ENCODE measurements around the gene HK1. TPM values are rescaled to one million over a fixed set of nuclear protein-coding genes. Genes with fewer than 3 reads are reported as not detected.

The HK1 gene
- total RNA-seq, 1 experiment from 2014 or later, result 219 TPM

DNA sequence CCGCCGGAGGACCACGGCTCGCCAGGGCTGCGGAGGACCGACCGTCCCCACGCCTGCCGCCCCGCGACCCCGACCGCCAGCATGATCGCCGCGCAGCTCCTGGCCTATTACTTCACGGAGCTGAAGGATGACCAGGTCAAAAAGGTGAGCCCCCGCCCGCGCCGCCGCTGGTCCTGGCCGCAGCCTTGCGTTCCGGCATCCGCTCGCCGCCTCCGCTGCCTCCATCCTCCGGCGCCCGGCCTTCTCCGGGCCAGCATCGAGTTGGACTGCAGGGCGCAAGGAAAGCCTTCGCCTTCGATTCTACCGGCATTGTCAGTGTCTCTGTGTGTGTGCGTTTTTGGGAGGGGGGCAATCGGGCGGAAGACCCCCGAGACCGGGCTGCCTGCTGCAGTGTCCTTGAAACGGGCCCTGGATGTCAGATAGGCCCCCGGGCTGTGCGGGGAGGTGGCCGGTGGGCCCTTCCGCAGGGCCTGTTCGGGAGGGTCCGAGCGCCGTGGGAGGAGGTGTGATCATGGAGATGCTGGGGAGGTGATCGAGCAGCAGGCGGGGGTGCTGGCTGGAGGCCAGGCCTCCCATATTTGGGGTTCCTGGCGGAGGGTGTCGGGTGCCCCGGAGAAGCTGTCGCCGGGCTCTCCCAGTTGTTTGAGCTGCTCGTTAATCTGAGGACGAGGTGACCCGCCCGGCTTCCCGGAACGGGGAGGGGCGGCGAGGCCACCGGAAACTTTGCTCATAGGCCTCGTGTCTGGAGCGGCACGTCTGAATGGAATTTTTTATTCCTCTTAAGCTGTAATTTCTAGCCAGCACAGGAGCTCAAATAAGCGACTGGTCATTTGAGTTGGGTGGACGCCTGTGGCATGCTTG is 40.8 kb downstream of the HK1 start (continued):
- TF ChIP-seq USF1 (CRISPR knock-in tag; IDR thresholded peaks at IDR 0.05) (no peak), CTCF (IDR thresholded peaks at IDR 0.05) (no peak)

- peaks cover 75% of the 10 kb centered on the region for H3K4me1 Mint-ChIP-seq
- H3K36me3 Mint-ChIP-seq, result peaks cover 7% of the 10 kb centered on the region; the same call in 1 of the 2 replicates
- peak overlapping the region; percentile 41; the same call in 1 of the 2 replicates for H3K27ac Mint-ChIP-seq
- no peaks in the 10 kb centered on the region for H3K9me3 Mint-ChIP-seq
- no peak for DNase-seq (ENCODE audit: low spot score)
- ChIA-PET CTCF (interaction anchor here (1.0 to 2.2 kb wide), 2 partner anchors 13 to 17 kb away, joined by 3 to 7 read pairs; no protein-coding TSS in a partner anchor), POLR2A (interaction anchor here (1.3 to 1.7 kb wide), 2 partner anchors 8 to 18 kb away, joined by 4 to 7 read pairs; no protein-coding TSS in a partner anchor)
- H3K4me3 Mint-ChIP-seq, result peak overlapping the region; percentile 95
- H3K27me3 Mint-ChIP-seq (ENCODE audit: low read depth), result no peaks in the 10 kb centered on the region
- no peak for ATAC-seq
- TF ChIP-seq USF2 (CRISPR knock-in tag; IDR thresholded peaks at IDR 0.05) (no peak), ARID4B (CRISPR knock-in tag; IDR thresholded peaks at IDR 0.05; ENCODE audit: borderline replicate concordance) (no peak), RORB (CRISPR knock-in tag; IDR thresholded peaks at IDR 0.05) (no peak), ETV6 (CRISPR knock-in tag; IDR thresholded peaks at IDR 0.05) (no peak), ATF3 (CRISPR knock-in tag; conservative IDR thresholded peaks at IDR 0.05) (no peak), PRDM15 (CRISPR knock-in tag; IDR thresholded peaks at IDR 0.05) (no peak), ESRRA (CRISPR knock-in tag; IDR thresholded peaks at IDR 0.05; ENCODE audit: borderline replicate concordance) (no peak)
- TF ChIP-seq, protein P1, sequence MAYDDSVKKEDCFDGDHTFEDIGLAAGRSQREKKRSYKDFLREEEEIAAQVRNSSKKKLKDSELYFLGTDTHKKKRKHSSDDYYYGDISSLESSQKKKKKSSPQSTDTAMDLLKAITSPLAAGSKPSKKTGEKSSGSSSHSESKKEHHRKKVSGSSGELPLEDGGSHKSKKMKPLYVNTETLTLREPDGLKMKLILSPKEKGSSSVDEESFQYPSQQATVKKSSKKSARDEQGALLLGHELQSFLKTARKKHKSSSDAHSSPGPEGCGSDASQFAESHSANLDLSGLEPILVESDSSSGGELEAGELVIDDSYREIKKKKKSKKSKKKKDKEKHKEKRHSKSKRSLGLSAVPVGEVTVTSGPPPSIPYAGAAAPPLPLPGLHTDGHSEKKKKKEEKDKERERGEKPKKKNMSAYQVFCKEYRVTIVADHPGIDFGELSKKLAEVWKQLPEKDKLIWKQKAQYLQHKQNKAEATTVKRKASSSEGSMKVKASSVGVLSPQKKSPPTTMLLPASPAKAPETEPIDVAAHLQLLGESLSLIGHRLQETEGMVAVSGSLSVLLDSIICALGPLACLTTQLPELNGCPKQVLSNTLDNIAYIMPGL (CRISPR knock-in tag; IDR thresholded peaks at IDR 0.05), result no peak
- TF ChIP-seq, protein P2, sequence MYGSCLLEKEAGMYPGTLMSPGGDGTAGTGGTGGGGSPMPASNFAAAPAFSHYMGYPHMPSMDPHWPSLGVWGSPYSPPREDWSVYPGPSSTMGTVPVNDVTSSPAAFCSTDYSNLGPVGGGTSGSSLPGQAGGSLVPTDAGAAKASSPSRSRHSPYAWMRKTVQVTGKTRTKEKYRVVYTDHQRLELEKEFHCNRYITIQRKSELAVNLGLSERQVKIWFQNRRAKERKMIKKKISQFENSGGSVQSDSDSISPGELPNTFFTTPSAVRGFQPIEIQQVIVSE (CRISPR knock-in tag; IDR thresholded peaks at IDR 0.05; ENCODE audit: borderline replicate concordance), result no peak
- TF ChIP-seq, protein P3, sequence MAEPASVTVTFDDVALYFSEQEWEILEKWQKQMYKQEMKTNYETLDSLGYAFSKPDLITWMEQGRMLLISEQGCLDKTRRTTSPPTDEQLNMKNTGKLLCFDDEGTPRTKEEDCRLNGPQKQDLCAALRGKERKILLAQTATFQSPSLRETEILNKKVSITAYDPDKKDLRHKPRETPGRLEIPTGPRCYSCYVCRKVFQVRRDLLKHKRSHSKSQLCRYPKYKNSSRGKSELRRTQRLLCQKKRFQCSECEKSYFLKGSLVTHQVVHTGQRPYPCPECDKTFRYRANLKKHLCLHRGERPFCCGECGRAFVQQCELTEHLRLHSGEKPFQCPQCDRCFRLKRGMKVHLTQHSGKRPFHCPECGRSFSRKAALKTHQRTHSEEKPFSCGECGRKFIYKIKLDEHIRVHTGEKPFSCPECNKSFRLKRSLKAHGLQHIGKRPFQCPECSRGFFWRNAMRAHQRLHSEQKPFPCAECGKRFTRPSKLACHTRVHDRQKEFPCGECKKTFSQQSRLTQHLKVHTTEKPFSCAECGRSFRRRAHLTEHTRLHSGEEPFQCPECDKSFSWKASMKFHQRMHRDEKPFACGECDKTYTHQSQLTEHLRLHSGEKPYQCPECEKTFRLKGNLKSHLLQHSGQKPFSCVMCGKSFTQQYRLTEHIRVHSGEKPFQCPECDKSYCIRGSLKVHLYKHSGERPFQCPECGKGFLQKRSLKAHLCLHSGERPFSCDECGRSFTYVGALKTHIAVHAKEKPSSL (CRISPR knock-in tag; conservative IDR thresholded peaks at IDR 0.05), result no peak
These were observed 41.6 kb downstream of the HK1 start for GRCh38 chr10:69319841-69320316.
